GM18520 (cell line): ENCODE results near the gene AAMDC.
"Not testable (repeated sequence)": the region's sequence is repeated elsewhere in the genome, so short reads cannot be mapped to it uniquely, and the experiment has no call there.

Experiments used
- ATAC-seq: cut with Tn5 transposase; IDR thresholded peaks from one replicate; pipeline ENCODE4 v1.9.1; 2021; ENCODE audit not compliant: unreplicated experiment

The AAMDC gene

DNA sequence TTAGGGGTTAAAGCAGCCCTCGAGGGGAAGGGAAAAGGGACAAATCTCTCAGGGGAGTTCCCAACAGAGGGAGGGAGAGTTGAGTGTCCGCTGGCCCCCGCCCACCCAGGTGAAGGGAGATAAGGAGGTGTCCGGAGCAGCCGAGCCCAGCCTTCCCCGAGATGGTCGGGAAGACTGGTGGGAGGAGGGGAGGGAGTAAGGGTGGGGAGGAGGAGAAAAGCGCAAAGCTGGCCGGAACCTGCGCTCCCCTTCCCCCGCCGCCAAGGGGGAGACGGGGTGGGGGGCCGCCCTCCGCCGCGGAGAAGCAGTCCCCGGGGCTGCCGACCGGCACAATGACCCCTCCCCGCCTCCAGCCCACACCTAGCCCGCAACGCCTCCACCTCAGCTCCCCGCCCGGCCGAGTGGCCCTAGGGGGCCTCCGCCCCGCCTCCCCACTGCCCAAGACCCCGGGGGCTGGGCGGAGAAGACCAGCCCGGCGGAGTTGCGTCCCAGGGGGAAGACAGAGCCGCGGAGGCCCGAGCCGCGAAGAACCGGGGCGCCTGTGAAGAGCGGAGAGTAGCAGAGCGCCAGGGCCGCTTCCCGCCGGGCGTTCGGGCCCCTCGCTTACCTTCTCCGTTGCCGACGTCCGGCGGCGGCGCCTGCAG lies 901 bp upstream of the AAMDC start:
- peak; percentile 7 for ATAC-seq

DNA sequence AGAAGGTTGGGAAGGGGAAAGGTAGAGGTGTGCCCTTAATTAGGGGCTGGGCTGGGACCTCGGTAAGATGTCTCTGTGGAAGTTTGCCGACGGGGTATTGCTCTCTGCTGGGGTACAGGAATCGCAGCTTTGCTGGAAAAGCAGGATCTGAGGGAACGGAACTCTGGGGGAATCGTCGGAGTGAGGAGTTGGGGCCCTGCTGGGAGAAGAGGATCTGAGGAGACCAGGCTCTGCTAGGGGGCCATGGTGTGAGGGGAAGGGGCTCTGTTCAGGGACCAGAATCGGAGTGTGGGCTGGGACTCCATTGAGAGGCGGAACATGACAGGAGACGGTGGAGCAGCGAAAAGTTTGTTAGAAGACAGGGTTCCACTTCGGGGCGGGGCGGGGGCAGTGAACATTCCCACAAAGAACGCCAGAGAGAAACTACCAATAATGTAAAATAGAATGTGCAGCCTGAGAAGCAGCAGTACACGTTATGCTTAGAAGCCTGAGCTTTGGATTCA lies 456 bp downstream of the AAMDC start:
- no peak for ATAC-seq

DNA sequence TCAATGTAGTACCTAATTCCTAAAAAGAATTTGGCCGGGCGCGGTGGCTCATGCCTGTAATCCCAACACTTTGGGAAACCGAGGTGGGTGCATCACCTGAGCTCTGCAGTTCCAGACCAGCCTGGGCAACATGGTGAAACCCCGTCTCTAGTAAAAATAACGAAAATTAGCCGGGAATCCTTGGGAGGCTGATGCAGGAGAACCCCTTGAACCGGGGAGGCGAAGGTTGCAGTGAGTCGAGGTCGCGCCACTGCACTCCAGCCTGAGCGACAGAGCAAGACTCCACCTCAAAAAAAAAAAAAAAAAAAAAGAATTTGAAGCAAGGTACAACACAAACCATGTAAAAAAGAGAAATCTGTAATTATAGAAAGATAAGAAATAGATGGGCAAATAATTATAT lies 1.2 kb downstream of the AAMDC start:
- ATAC-seq, result not testable (repeated sequence)

- no peak for ATAC-seq
Measured at GRCh38 chr11:77823775-77824174, 2.8 kb downstream of the AAMDC start.

DNA sequence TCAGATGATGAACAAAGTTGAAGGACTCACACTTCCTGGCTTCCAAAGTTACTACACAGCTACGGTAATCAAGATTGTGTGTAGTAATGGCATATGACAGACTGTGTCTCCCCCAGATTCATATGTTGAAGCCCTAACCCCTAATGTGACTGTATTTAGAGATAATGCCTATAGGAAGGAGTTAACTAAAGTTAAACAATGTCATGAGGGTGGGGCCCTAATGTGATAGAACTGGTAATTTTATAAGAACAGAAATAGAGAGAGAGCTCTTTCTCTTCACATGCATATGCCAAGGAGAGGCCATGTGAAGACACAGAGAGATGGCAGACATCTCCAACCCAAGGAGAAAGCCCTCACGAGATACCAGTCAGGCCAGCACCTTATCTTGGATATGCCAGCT lies 8.0 kb downstream of the AAMDC start:
- ATAC-seq, result no peak

GRCh38 chr11:77833302-77833701 lies 12.4 kb downstream of the AAMDC start:
- ATAC-seq, result no peak

DNA sequence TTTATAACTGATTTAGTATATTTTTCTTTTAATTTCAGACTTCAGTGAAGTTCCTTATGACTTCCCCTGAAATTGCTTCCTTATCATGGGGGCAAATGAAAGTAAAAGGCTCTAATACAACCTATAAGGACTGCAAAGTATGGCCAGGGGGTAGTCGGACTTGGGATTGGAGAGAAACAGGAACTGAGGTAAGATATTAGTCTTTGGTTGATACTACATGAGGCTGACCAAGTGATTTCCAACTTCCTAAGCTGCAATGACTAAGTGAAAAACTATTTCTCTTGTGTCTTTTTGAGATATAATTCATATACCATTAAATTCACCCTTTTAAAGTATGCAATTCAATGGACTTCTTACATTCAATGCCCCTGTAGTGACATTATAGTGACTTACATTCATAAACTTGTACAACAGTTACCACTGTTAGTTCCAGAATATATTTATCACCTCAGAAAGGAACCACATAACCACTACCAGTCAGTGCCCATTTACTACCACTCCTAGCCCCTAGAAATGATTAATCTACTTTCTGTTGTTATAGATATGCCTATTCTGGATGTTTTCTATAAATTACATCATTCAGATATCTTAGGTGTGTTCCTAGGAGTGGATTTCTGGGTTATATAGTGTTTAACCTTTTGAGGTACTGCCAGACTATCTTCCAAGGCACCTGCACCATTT lies 21.6 kb downstream of the AAMDC start:
- ATAC-seq, result no peak

- not testable (repeated sequence) for ATAC-seq
Measured at GRCh38 chr11:77843700-77844099, 22.8 kb downstream of the AAMDC start.

GRCh38 chr11:77851503-77851902 lies 30.6 kb downstream of the AAMDC start:
- ATAC-seq, result no peak

- no peak for ATAC-seq
Measured at GRCh38 chr11:77854838-77855237, 33.9 kb downstream of the AAMDC start.

GRCh38 chr11:77857906-77858457 lies 37.0 kb downstream of the AAMDC start:
- not testable (repeated sequence) for ATAC-seq

GRCh38 chr11:77861444-77861843 lies 40.5 kb downstream of the AAMDC start:
- ATAC-seq, result not testable (repeated sequence)

GRCh38 chr11:77865805-77866204 lies 44.9 kb downstream of the AAMDC start:
- no peak for ATAC-seq

- ATAC-seq, result no peak
Measured at GRCh38 chr11:77866336-77866735, 45.4 kb downstream of the AAMDC start.

DNA sequence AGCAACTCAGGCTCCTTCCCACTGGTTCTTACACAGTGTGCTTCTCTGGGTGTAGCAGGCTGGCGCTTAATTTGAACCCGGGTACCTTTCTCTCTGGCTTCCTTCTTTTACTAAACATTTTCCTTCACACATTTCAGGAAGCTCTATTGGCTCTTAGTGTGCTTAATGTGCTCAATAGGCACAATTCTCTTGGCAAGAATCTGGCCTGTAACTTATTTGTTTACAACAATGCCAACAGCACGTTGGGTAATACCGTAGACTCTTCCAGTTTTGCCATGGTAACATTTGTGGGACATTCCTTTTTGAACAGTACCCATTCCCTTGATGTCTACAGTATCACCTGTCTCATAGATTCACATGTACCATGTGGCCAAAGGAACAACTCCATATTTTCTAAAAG lies 47.8 kb downstream of the AAMDC start:
- no peak for ATAC-seq

GRCh38 chr11:77871855-77872254 lies 50.9 kb downstream of the AAMDC start:
- no peak for ATAC-seq

- no peak for ATAC-seq
Measured at GRCh38 chr11:77873345-77873744, 52.4 kb downstream of the AAMDC start.

DNA sequence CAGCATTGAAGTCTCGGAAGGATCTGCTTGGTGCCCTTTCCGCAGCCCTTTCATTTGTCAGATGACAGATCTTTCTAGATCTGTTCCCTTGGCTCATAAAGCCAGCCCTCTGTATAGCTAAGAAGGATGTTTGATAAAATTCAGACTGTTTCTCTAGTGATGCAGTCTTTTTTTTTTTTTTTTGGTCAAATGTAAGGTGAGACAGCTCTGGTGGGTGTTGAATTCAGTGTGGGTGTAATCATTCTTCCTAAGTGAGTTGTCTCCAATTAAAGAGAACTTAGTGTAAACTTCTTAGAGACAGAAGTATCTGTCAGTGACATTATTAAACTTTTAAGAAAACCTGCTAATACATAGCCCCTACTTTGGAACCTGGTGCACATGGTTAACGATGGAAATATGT lies 53.3 kb downstream of the AAMDC start:
- no peak for ATAC-seq

- no peak for ATAC-seq
Measured at GRCh38 chr11:77876045-77876444, 55.1 kb downstream of the AAMDC start.

GRCh38 chr11:77878247-77878646 lies 57.3 kb downstream of the AAMDC start:
- not testable (repeated sequence) for ATAC-seq

DNA sequence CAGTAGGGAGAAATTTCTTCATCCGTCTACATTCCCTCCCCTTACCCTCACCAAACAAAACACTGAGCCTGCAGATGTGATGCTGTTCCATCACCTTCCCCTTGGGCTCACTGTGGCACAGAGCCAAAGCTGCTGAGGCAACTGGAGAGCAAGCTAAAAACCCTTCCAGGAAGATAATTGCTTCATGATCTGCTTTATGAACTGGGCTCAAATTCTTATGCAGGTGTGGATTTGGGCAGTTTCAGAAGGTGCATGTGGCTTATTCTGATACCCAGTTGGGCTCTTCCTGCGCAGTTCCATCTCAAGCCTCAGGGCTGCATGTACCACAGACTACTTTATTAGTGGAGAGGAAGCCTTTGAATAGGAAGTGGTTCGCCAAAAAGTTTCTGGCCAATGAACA lies 58.3 kb downstream of the AAMDC start:
- no peak for ATAC-seq

- no peak for ATAC-seq
Measured at GRCh38 chr11:77882396-77882795, 61.5 kb downstream of the AAMDC start.
